Stimulated activated CD4-positive, alpha-beta T cell treated with anti-CD3 and anti-CD28 coated beads, TNF-alpha, amount 100 ng/mL, for 24 hours (primary cell): ENCODE results near the gene ROR1.

Experiments
- DNase-seq, 3 experiments: peaks; one replicate each; pipeline ENCODE4 v3.0.0-alpha.2; 2020; ENCODE audit warnings: low read depth in 3 of 3

Gene ROR1

GRCh38 chr1:64136752-64137411 is 363.1 kb downstream of the ROR1 start:
- DNase-seq, result peak; percentile 32 to 63 (median 52)

GRCh38 chr1:64137412-64137803 is 363.6 kb downstream of the ROR1 start:
- DNase-seq, result no peak

GRCh38 chr1:64139877-64140276 is 366.1 kb downstream of the ROR1 start:
- no peak for DNase-seq

DNA sequence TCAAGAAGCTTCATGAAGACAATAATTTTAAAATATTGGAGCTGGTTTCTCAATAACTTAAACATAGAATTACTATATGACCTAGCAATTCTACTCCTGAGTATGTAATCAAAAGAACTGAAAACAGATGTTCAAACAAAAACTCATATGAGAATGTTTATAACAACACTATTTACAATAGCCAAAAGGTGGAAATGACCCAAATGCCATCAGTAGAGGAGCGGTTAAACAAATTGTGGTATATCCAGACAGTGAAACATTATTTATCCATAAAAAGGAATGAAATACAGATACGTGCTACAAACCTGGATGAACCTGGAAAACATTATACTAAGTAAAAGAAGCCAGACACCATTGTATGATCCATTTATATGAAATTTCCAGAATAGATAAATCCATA is 366.8 kb downstream of the ROR1 start:
- no peak for DNase-seq

DNA sequence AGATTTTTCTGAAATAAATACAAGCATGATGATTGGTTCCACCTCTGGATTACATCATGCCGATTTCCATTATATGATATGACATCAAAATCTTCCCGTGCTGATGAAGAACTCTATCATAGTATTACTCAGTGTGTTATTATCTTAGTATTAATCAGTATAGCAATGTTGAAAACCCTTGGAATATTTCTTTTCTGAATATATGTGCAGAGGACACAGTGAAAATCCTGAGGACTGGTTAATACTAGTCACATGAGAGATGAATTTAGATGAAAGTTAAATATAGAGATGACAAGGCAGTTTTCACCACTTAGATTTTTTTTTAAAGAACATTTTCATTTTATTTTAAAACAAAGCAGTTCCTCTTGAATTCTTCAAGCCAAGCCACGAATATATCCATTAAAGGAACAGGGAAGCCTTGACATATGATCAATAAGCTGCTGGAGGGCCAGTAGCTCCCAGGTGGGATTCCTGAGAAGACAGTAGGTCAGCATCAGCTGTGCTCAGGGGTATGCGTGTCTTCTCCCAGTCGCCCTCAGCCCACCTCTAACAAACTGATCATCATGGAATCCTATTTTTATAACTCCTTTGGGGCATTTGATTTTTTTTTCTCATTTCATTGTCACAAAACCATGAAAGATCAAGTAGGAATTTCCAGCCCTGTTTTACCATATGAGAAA is 373.4 kb downstream of the ROR1 start:
- DNase-seq, result no peak

DNA sequence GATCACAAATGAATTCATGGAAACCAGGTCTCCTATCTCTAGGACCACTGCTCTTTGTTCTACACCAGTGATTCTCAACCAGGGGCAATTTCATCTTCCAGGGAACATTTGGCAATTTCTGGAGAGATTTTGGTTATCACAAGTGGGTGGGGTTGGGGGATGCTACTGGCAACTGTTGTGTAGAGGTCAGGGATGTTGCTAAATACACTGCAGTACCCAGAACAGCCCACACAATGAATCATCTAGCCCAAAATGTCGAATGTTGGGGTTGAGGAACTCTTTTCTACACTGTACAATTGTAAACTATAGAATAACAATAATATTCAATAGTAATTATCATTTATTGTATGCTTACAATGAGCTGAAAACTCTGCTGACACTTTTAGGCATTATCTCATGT is 373.9 kb downstream of the ROR1 start:
- DNase-seq, result no peak

GRCh38 chr1:64150266-64150665 is 376.4 kb downstream of the ROR1 start:
- no peak for DNase-seq

DNA sequence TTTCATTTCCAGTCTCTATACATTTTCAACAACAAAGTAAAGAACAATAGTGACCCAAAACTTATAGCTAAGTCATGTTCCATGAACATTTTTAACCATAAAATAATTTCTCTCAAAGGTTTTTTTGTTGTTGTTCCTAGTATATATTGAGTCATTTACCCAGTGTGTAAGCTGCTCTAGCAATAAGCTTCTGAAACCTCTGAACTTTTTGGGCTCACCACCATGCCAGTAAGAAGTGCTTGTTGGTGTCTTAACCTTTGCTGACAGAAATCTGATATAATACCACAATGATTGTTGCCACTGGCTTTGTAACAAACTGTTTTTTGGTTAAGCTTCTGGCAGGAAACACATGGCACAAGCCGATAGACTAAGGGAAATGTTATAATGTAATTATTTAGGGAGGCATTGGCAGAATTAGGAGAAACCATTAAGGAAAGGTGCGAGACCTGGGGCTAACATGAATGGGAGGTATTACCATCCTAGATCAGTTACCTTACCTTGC is 377.0 kb downstream of the ROR1 start:
- no peak for DNase-seq

- no peak for DNase-seq
Measured at GRCh38 chr1:64155278-64155677, 381.5 kb downstream of the ROR1 start.

DNA sequence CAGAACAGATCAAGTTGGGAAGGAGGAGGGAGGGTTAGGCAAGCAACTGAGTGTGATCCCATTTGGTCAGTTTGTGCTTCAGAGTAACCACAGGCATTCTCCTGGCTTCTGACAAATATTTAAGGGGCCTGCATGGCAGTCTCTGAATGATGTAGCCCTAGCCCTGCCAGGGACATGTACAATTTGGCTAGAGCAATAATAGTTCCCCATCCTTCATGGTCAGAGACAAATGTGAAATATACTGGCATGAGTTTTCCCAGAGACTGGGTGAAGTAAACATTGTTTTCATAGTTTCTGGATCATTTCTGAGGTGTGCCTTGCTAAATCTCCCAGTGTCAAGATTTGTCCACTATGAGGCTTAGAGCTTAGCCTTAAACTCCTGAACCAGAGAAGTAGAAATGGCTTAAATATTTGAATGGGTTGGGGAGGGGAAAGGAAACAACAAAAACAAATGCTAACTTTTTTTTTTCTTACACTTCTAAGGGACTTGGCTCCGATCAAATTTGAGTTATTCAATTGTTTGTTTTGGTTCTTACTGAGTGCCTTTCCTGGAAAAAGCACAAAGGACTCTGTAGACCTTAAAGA is 387.6 kb downstream of the ROR1 start:
- no peak for DNase-seq

DNA sequence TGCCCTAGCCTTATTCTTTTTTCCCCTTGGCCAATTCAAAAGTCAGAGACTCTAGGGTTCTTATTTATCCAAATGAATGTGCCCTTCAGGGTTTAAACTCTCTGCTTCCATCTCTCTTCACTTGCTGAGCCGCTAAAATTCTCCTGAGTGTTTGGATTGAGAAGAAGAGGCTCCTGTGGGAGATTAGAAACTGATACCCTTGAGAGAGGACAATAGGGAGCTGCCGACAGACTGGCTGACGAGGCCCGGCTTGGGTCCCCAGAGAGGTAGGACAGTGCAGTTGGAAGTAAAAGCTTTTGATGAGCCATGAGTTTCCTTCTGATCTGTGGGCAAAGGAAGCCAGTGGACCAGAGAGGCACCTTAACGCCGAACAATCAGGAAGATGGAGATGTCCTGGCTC is 388.3 kb downstream of the ROR1 start:
- DNase-seq, result no peak

GRCh38 chr1:64162804-64163203 is 389.0 kb downstream of the ROR1 start:
- no peak for DNase-seq

DNA sequence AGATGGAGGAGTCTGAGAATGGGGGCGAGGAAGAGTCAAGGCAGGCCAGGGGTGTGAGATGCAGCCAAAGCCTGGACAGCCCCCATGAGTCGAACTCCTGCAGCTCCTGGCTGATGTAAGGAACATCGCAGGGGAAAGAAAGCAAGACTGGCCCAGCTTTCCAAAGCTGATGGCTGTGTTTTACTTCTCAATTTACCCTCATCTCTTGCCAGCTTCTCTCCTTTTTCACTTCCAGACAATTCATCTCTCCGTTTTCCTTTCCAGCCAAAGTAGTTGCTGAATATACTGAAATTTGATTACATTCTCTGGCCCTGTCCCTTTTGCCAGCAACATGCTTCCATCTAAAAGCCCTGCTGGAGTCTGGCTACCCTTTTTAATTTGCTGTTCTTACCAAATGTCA is 389.6 kb downstream of the ROR1 start:
- DNase-seq, result no peak

DNA sequence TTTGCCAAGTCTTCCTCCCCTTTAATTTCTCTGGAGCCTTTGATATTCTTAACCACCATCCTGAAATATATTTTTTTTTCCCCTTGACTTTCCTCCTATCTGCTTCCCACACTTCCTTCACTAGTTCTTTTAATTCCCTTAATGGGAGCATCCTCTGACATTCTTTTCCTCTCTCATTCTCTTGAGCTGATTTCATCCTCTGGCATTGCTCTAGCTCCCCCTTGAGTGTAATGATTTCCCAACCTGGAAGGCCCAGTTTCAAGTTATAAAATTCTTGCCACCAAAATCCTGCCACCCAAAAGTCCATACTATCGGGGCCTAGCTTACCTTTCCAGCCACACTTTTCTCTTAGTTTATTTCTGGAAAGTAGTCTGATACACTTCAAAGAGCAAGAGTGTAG is 390.2 kb downstream of the ROR1 start:
- no peak for DNase-seq

GRCh38 chr1:64166629-64167028 is 392.8 kb downstream of the ROR1 start:
- no peak for DNase-seq

GRCh38 chr1:64167176-64167575 is 393.4 kb downstream of the ROR1 start:
- DNase-seq, result no peak

- no peak for DNase-seq
Measured at GRCh38 chr1:64171246-64171645, 397.4 kb downstream of the ROR1 start.

GRCh38 chr1:64171797-64172281 is 398.0 kb downstream of the ROR1 start:
- no peak for DNase-seq

DNA sequence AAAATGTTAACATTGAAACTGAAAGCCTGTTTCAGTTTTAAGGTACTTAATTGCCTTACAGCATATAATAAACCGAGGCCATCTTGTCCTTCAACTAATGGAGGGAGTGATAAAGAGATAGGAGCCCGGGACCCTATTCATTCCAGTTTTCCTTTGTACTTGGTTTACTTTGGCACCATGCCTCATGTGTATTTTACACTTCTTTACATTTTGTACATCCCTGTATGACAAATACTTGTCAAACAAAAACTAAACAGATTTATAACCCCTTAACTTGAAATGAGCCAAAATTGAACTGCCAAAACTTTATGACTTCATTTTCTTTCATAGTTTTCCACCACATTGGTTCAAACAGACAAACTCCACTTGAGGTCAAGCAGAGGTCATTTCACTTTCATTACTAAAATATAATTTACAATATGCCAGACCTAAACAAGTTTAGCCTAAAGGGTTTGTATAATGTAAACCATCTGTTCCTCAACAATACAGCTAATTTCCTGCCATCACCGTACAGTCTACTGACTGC is 398.7 kb downstream of the ROR1 start:
- no peak for DNase-seq

DNA sequence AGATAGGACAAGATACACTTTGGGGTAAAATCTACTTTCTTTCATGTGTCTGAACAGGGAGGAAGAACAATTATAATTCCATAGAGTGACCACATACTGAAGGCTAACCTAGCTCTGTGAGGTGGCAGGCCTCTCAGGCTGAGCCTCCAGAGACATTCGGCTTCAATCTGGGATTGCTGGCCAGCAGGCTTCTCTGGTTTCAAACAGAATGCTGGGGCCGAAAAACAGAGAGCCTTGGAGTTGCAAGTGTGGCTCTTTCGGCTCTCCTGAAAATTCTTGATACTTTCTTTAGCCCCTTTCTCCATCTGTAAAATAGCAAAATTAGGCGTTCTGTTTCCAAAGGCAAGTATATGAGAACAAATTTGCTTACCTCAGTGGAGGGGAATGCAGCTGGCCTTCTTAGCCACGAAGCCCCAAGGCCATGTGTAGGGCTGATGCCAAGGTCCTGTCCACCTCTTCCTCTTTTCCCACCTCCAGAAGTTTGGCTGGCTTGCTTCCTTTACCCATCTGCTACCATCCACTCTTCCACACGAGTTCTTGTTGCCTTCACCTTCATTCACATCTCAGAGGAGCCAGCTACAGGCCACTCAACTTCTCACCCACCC is 399.6 kb downstream of the ROR1 start:
- no peak for DNase-seq

DNA sequence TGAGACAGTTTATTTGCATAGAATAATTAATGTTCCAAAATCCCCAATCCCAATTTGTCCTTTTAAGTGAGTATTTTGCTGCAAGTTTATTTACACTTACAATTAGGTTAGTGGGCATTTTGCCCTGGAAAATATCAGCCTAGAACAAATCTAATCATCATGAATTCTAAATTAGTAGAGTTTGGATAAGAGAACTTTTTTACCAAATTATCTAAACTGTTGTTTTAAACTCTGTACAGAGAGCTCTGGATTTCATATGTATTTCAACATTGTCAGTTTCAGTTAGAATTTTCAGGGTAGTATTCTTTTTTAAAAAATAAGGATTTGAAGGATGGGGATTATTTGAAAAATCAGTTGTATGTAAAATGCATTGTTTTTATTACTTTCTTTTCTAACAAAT is 401.8 kb downstream of the ROR1 start:
- DNase-seq, result no peak

DNA sequence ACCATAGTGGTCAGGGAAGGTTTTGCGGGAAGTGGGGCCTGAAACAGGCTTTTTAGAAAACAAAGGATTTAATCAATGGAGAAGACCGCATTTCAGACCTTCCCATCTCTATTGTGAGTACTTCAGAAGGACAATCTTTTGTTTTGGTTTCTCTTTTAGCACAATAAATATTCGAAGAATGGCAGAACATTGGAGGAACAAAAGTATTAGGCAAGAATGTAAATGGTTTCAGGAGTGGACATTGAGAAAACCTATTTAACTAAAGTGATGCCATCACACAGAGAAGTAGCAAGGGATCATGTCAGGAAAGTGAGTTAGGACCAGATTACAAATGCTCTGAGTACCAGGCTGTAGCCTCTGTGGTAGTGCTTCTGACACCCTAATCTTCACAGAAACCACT is 402.8 kb downstream of the ROR1 start:
- no peak for DNase-seq
